GM19328 (cell line): ENCODE results near the gene GLT8D1.
"Not testable (repeated sequence)": the region's sequence is repeated elsewhere in the genome, so short reads cannot be mapped to it uniquely, and the experiment has no call there.

Source experiments
- ATAC-seq: cut with Tn5 transposase; IDR thresholded peaks from one replicate; pipeline ENCODE4 v1.9.1; 2021; ENCODE audit warnings: mild to moderate bottlenecking, moderate library complexity; ENCODE audit not compliant: unreplicated experiment

The GLT8D1 gene, protein sequence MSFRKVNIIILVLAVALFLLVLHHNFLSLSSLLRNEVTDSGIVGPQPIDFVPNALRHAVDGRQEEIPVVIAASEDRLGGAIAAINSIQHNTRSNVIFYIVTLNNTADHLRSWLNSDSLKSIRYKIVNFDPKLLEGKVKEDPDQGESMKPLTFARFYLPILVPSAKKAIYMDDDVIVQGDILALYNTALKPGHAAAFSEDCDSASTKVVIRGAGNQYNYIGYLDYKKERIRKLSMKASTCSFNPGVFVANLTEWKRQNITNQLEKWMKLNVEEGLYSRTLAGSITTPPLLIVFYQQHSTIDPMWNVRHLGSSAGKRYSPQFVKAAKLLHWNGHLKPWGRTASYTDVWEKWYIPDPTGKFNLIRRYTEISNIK

DNA sequence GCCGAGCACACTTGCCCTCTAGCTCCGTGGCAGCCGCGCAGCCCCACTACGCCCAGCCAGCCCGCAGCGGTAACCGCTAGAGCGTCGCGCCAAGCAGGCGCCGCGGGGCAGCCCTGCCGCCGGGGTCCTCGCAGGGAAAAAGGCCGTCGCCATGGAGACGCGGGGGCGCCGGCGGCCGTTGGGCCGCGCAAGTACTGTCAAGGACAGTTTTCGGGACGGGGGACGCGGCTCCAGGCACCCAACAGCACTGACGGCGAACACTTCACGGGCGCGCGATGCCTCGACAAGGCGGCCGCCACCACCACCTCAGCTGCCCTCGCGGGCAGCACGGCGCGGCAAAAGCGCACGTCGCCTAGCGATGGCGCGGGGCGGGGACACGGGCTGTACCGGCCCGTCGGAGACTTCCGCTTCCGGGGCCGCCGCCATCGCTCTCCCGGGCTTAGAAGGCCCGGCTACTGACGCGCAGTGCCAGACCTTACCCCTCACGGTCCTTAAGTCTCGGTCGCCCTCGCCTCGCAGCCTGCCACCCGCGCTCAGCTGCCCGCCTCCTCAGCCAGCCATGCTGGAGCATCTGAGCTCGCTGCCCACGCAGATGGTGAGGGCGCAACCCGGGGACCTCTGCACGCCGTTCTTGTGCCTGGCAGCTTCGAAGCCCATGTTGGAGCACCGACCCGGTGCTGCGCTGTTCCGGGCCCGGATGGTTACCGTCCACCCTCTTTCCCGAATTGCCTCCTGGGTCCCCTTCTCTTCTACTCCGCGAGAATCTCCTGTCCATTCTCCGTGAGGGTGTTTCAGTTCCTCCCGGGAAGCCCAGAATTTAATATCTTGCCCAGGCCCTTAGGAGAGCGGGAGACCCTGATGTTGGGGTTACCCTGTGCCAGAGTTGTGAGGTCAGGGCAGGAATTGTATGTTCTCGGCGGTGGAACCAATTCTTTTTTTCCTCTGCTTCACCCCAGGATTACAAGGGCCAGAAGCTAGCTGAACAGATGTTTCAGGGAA is at the start of gene GLT8D1, which contains the start of gene SPCS1:
Gene GLT8D1 (minus strand): TSS at position 104 of the 999 bp plus-strand sequence. CDS start 5,331 bp downstream, outside the sequence.
Gene SPCS1 (plus strand): TSS at position 419 of the 999 bp plus-strand sequence. CDS start 141 bp downstream, at position 560.
- ATAC-seq = peak; percentile 76

DNA sequence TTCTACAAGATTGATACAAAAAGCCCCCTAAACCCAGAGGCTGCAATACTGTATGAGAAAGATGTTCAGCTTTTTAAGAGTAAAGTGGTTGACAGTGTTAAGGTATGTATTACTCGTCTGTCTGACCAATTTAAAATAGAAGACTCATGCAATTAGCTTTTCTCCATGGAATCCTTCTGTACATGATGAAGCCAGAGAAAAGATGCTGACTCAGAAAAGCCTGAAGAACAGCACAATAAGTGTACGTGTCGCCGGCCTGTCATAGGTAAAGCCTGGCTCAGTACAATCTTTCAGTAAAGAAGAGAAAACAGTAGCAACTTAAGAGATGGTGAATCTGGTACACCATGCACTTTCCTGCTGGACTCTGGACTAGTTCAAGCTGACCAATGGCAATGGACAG is 48.8 kb upstream of the GLT8D1 start:
- ATAC-seq = no peak

DNA sequence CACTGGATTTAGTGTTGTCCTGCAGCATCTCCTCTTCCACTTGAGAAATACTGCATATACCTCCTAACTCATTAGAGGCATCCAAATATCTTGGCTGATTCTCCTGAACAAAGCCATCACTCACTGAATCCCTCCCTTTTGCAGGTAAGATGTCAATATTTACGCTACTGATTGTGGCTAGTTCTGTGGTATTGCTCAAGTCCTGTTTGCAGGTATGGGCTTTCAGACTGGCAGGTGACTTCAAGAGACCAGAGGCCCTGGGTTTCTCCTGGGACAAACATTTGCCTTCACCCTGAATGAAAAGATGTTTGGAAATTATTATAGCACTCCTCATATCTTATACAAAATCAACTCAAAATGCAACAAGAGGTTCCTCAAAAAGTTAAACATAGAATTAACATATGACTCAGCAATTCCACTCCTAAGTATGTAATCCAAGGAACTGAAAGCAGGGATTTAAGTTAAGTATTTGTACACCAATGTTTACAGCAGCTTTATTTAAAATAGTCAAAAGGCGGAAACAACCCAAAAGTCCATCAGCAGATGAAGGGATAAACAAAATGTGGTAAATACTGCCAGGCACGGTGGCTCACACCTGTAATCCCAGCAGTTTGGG is 46.6 kb upstream of the GLT8D1 start:
- no peak for ATAC-seq

DNA sequence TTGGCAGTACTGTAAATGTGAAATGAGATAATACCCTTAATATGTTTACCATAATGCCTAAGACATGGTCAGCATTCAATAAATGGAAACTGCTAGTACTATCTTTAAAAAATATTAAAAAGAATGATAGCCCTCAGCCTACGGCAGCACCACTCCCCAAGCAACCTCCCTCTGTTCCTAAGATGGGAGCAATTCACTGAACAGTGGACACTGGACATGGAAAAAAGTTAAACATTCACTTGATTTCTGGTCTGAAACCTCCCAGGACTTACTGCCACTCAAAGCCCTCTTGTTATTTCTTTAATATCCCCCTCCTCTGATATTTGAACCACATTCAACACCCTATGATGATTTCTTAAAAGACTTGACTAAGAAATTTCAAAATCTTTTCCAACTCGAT is 38.1 kb upstream of the GLT8D1 start:
- ATAC-seq = no peak

DNA sequence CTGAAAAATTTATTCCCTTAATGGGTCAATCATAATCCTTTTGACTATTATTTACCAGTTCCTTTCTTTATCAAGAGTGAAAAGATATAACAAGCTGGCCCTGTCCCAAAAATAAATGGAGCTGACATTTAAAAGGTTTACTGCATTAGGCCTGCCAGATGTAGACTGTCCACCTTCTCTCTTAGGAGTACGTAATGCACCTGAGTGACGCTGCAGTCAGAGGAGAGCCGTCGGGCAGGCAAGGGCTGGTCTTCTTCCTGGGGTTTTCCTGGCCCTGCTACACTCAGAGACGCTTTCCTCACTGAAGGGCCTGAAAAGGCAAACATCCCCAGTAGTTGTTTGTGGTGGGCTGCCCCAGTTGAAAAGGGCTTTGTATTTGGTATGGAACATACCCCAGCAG is 37.6 kb upstream of the GLT8D1 start:
- ATAC-seq = no peak

DNA sequence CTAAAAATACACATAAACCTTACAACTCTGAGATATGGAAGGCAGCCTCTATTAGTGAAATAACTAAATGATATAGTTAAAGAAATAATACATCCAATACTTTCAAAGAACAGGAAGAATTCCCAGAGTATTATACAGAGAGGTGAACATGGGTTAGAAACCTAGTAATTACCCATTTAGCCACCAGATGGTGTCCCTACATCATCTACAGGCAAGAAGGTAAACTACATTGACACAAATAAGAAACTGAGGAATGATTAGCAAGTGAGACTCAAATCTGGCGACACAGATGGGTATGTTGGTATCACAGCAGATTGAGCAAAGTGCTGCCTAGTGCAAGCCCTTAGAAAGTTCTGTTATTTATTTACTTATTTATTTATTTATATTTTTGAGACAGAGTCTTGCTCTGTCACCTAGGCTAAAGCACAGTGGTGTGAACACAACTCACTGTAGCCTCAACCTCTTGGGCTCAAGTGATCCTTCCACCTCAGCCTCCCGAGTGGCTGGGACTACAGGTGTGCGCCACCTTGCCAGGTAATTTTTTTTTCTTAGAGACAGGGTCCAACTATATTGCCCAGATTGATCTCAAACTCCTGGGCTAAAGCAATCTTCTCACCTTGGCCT is 36.9 kb upstream of the GLT8D1 start:
- no peak for ATAC-seq

DNA sequence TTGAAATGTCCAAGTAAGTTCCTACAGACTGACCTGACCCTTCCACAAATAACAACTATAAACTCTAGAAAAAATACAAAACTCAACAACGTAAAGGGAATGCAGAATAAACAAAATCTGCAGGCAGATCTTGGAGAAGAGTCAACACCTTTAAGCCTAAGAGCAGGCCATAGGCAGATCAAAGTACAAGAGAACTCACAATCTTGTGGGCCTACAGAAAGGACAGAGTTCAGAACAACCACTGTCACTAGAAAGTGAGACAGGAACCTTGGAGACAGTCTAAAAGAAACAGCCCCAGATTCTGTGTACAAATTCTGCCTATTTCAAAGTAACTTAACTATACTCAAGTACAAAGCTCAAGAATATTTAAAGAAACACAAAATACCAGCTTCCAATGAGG is 34.1 kb upstream of the GLT8D1 start:
- ATAC-seq = no peak

DNA sequence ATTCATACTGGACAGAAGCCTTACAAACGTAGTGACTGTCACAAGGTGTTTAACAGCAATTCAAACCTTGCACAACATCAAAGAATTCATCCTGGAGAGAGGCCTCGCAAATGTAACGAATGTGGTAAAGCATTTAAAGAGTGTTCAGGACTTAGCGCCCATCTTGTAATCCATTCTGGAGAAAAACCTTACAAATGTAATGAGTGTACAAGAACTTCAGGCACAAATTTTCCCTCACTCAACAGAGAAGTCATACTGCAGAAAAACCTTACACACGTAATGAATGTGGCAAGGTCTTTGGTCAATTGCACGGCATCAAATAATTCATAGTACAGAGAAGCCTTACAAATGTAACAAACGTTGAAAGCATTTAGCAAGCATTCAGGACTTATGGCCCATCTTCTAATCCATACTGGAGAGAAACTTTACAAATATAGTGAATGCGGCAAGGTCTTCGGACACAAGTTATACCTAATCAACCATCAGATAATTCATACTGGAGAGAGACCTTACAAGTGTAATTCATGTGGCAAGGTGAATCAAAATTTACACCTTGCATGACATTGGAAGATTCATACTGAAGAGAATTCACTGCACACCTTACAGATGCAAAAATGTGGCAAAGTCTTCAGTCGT is 27.8 kb upstream of the GLT8D1 start:
- ATAC-seq = no peak

DNA sequence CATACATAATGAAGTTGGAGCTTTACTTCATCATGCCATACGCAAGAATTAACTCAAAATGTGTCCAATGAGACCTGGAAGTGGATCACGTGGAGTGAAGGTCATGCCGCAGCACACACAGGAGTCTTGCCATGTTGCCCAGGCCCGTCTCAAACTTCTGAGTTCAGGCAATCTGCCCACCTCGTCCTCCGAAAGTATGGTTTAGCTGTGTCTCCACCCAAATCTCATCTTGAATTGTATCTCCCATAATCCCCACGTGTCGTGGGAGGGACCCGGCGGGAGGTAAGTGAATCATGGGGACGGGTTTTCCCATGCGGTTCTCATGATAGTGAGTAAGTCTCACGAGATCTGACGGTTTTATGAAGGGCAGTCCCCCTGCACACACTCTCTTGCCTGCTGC is 26.0 kb upstream of the GLT8D1 start:
- ATAC-seq = no peak

DNA sequence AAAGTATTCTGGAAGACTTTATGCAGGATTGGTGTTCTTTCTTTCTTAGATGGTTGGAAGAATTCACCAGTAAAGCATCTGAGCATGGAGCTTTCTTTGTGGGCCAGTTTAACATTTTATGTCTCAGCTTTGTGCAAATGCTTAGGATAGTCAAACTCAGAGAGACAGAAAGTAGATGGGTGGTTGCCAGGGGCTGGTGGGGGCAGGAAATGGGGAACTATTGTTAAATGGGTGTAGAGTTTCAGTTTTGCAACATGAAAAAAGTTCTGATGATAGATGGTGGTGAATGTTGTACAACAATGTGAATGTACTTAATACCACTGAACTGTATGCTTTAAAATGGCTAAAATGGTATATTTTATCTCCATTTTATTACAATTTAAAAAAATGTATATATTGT is 25.1 kb upstream of the GLT8D1 start:
- ATAC-seq = no peak

DNA sequence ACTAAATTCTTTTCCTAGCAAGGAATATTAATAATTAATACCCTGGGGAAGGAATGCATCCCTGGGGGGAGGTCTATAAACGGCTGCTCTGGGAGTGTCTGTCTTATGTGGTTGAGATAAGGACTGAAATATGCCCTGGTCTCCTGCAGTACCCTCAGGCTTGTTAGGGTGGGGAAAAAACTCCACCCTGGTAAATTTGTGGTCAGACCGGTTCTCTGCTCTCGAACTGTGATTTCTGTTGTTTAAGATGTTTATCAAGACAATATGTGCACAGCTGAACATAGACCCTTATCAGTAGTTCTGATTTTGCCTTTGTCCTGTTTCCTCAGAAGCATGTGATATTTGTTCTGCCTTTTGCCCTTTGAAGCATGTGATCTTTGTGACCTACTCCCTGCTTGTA is 23.2 kb upstream of the GLT8D1 start:
- ATAC-seq = not testable (repeated sequence)

DNA sequence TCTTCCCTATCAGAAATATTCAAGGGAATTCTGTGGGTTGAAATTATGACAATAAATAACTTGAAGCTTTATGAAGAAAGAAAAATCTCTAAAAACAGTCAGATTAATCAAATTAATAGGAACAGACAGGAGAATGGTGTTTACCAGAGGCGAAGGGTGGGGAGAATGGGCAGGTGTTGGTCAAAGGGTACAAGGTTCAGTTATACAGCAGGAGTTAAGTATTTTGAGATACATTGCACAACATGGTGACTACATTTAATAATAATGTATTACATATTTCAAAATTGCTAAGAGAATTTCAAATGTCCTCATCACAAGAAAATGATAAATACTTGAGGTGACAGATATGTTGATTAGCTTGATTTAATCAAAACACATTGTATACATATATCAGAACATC is 18.9 kb upstream of the GLT8D1 start:
- no peak for ATAC-seq

DNA sequence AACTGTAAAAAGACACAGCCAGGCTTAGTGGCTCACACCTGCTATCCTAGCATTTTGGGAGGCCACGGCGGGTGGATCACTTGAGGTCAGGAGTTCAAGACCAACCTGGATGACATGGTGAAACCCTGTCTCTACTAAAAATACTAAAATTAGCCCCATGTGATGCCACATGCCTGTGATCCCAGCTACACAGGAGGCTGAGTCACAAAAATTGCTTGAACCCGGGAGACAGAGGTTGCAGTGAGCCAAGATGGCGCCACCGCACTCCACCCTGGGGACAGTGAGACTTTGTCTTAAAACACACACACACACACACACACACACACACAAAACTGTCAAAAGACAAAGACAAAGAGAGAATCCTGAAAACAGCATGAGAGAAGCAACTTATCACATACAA is 18.3 kb upstream of the GLT8D1 start:
- ATAC-seq = no peak

DNA sequence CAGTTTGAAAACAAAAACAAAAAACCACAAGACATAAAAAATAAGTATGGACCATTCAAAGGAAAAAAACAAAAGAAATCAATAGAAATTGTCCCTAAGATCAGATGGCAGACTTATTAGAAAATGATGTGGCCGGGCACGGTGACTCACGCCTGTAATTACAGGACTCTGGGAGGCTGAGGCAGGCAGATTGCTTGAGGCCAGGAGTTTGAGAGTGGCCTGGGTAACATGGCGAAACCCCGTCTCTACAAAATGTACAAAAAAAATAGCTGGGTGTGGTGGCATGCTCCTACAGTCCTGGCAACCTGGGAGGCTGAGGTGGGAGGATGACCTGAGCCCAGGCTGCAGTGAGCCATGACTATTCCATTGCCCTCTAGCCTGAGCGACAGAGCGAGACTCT is 16.9 kb upstream of the GLT8D1 start:
- no peak for ATAC-seq

DNA sequence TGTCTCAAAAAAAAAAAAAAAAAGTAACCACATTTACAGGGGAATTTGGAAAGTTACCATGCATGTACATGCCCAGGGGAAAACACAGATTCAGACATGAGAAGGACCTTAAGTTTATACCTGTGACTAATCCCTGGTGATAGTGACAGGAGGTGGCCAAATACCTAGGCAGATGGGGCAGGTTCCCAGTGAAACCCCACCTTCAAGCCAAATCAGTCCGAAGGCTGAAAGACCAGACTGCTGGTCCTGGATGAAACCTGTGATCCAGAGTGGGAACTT is 16.1 kb upstream of the GLT8D1 start:
- ATAC-seq = no peak

DNA sequence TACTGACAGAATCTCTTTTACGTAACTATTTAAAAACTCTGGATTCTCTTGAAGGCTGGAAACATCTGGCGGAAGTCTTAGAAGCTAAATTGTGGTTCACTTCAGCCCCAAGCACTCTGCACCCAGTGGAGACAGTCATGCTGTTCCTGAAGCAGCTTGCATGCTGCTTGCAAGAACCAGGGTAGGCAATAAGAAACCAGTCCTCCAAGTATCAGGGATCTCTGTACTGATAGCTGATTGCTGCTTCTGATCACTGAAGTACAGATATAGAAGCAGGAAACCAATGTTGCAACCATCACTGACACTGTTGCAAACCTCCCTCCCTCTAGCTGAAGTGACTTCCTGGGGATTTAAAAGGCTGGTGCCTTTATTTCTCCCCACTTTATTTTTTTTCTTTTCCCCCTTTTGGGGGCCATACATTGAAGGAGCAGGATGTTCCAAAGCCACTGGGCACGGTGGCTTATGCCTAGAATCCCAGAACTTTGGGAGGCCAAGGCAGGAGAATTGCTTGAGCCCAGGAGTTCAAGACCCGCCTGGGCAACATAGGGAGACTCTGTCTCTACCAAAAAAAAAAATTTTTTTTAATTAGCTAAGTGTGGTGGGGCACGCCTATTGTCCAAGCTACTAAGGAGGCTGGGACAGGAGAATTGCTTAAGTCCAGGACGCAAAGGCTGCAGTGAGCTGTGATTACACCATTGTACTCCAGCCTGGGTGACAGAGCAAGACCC is 15.6 kb upstream of the GLT8D1 start:
- ATAC-seq = no peak

DNA sequence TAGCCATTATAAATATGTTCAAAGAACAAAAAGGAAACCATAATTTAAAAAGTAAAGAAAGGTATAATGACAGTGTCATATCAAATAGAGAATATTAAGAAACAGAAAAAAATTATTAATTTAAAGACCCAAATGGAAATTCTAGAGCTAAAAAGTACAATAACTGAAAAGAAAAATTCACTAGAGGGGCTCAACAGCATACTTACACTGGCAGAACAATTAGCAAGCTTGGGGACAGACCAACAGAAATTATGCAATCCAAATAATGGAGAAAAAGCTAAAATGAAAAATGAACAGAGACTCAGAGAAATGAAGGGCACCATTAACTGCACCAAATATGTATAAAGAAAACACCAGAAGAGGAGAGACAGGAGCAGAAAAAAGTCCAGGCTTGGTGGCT is 14.0 kb upstream of the GLT8D1 start:
- ATAC-seq = no peak

DNA sequence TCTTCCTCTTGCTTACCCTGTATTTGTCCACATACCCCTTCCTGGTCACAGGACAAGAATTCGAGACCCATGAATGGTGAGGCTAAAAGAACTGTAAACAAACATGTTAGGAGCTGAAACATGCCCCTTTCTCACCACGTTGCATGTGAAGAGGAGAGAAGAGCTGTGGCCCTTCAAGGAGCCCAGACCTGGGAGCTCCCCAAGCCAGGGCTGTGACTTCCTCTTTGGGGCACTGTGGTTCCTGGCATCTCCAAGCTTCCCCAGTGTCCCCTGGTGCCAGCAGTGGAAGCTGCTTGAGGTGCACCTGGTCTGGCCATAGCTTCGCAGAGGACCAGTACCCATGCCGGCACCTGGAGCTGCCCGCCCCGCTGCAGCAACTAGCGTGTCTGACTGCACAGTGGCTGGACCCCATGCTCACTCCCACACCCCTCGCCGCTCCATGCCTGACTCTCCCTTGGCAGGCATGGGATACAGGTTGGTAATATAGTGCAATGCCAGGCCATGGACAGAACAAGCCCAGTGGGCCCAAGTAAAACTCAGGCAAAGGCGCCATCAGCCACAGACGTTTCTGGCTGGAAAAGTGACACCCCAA is 10.2 kb upstream of the GLT8D1 start:
- no peak for ATAC-seq
